ENCODE data around the gene CCDC188. TPM values are rescaled to one million over a fixed set of nuclear protein-coding genes. Genes with fewer than 3 reads are reported as not detected.

Gene CCDC188
- total and polyA plus RNA-seq, 2 of the 8 experiments (the other 6 are each of a cell fraction or from before 2014, with no cell fraction given), result not detected

GRCh38 chr22:20126284-20127029, 24.4 kb downstream of the CCDC188 start:
- no peak overlapping the region for H2BK12ac ChIP-seq (ENCODE audit: low read depth, low read length)
- no peak overlapping the region for H2AK5ac ChIP-seq (ENCODE audit: low read depth, low read length)
- H2AFZ ChIP-seq (ENCODE audit: low read length), result no peak overlapping the region
- peaks cover 7% of the 10 kb centered on the region; the same call in 1 of the 2 replicates for H3K23me2 ChIP-seq (ENCODE audit: low read depth, low read length)
- no peak overlapping the region for H3K4ac ChIP-seq (replicated peaks; ENCODE audit: insufficient read length, low read depth, low read length)
- TF ChIP-seq POLR2AphosphoS5 (IDR thresholded peaks at IDR 0.05; ENCODE audit: low read depth, low read length) (peak; percentile 72), POLR2A (IDR thresholded peaks at IDR 0.05; ENCODE audit: control extremely low read depth in 1 of 2, low read depth in 2 of 2, low read length in 2 of 2) (peak in 1 of 2 experiments; percentile 15; a peak in 1 of 3 replicates), RNF2 (IDR thresholded peaks at IDR 0.05; ENCODE audit: borderline replicate concordance, low read depth, low read length, missing control alignments, poor library complexity, severe bottlenecking) (no peak), SP2 (IDR thresholded peaks at IDR 0.05; ENCODE audit: low read length) (no peak), TCF12 (IDR thresholded peaks at IDR 0.05; ENCODE audit: low read depth, low read length) (no peak)
- no peak overlapping the region for H3K9ac ChIP-seq (replicated peaks in 1 of 4; ENCODE audit: extremely low read depth in 1 of 4, low read depth in 3 of 4, low read length in 3 of 4)
- no peak overlapping the region for H3K4me3 ChIP-seq (ENCODE audit: extremely low read depth in 1 of 4, insufficient read depth in 2 of 4, low read depth in 3 of 4, low read length in 4 of 4)
- H3K9me3 ChIP-seq (ENCODE audit: insufficient read depth in 2 of 2, low read depth in 1 of 2, low read length in 1 of 2), result no peaks in the 10 kb centered on the region
- H4K5ac ChIP-seq (ENCODE audit: insufficient read length, low read depth, low read length), result no peak overlapping the region
- H3K36me3 ChIP-seq (ENCODE audit: control insufficient read depth in 2 of 4, insufficient read depth in 4 of 4, low read length in 3 of 4), result peaks cover 37 to 57% (median 46%) of the 10 kb centered on the region in 4 experiments
- H3K27me3 ChIP-seq (replicated peaks in 1 of 4; ENCODE audit: control insufficient read depth in 3 of 4, extremely low read depth in 1 of 4, insufficient read depth in 3 of 4, low read length in 3 of 4), result no peaks in the 10 kb centered on the region
- no peak overlapping the region for H3K56ac ChIP-seq (replicated peaks; ENCODE audit: insufficient read length, low read depth, low read length)
- no peak overlapping the region for H2BK5ac ChIP-seq (ENCODE audit: low read depth, low read length)
- 89% methylated on average over 19 of the region's 19 CpGs; no CpG with 5 or more reads in 1 of the 2 experiments for WGBS, 2 experiments (ENCODE audit: extremely low coverage in 1 of 2, insufficient coverage in 1 of 2, insufficient read length in 1 of 2, insufficient replicate concordance in 2 of 2, low coverage in 1 of 2, low lambda C conversion rate in 2 of 2, missing lambda C conversion rate in 1 of 2)
- H2BK15ac ChIP-seq (ENCODE audit: low read length), result no peak overlapping the region
- no peak overlapping the region for H2BK120ac ChIP-seq (replicated peaks; ENCODE audit: low read depth, low read length)
- no peak overlapping the region for H3K4me2 ChIP-seq (ENCODE audit: insufficient read depth in 1 of 2, low read depth in 2 of 2, low read length in 2 of 2)
- no peak for DNase-seq (ENCODE audit: low read depth in 1 of 2, low spot score in 2 of 2)
- no peak overlapping the region for H3K27ac ChIP-seq (ENCODE audit: low read depth, low read length)
- peaks cover 6% of the 10 kb centered on the region for H3K79me1 ChIP-seq (ENCODE audit: low read depth, low read length)
- no peak overlapping the region for H3K23ac ChIP-seq (ENCODE audit: insufficient read length)
- H4K8ac ChIP-seq (ENCODE audit: extremely low read depth, insufficient read depth, low read length), result no peak overlapping the region
- CTCF ChIA-PET (ENCODE audit: partially characterized antibody), result interaction anchor here (0.9 to 1.6 kb wide), 2 partner anchors 9 to 16 kb away, joined by 4 to 5 read pairs; partner anchors contain the start of gene TRMT2A
- H2BK20ac ChIP-seq (ENCODE audit: low read length), result no peak overlapping the region
- H3K14ac ChIP-seq (ENCODE audit: insufficient read length), result no peak overlapping the region
- H4K20me1 ChIP-seq (replicated peaks in 1 of 2; ENCODE audit: control insufficient read depth in 1 of 2, insufficient read depth in 2 of 2, low read length in 2 of 2), result peaks cover 34 to 51% of the 10 kb centered on the region in 2 experiments
- H4K91ac ChIP-seq (replicated peaks; ENCODE audit: insufficient read length, low read length), result no peak overlapping the region
- H3K4me1 ChIP-seq (replicated peaks in 1 of 4; ENCODE audit: control insufficient read depth in 3 of 4, insufficient read depth in 4 of 4, low read length in 3 of 4), result peaks cover 0 to 6% (median under 1%) of the 10 kb centered on the region in 4 experiments; a peak in 4 of 7 replicates
- POLR2A ChIA-PET (ENCODE audit: partially characterized antibody), result interaction anchor here (0.9 to 8.3 kb wide), 16 partner anchors 8 to 182 kb away, joined by 3 to 223 read pairs (median 5); partner anchors contain the start of genes RANBP1, TANGO2 and TRMT2A
- no peak for FAIRE-seq
- no peak overlapping the region for H3K18ac ChIP-seq (ENCODE audit: extremely low read depth, low read length)
- peaks cover 16 to 31% of the 10 kb centered on the region in 2 experiments; a peak in 3 of 4 replicates for H3K79me2 ChIP-seq (ENCODE audit: control insufficient read depth in 1 of 2, insufficient read depth in 2 of 2, low read length in 2 of 2)
